ENCODE measurements around the gene MAN1B1.
"Not testable (repeated sequence)": the region's sequence is repeated elsewhere in the genome, so short reads cannot be mapped to it uniquely, and the experiment has no call there.

MAN1B1 gene

GRCh38 chr9:137052998-137053943, 33.5 kb upstream of the MAN1B1 start:
- DNase-seq: no peak

GRCh38 chr9:137053944-137054931, 32.5 kb upstream of the MAN1B1 start, which contains the start of gene ENTPD2:
TSS of gene ENTPD2 (minus strand) at chr9:137054061. CDS start at chr9:137053997, 64 bp downstream.
- peak; percentile 62 for DNase-seq

GRCh38 chr9:137054932-137055384, 31.8 kb upstream of the MAN1B1 start:
- DNase-seq: no peak

GRCh38 chr9:137055385-137056364, 31.1 kb upstream of the MAN1B1 start:
- DNase-seq: no peak

GRCh38 chr9:137056739-137057415, 29.9 kb upstream of the MAN1B1 start:
- no peak for DNase-seq

- DNase-seq: no peak
These were observed 29.2 kb upstream of the MAN1B1 start for GRCh38 chr9:137057545-137057944.

GRCh38 chr9:137058521-137059234, 28.1 kb upstream of the MAN1B1 start:
- no peak for DNase-seq

GRCh38 chr9:137062384-137062783, 24.4 kb upstream of the MAN1B1 start:
- DNase-seq: no peak

GRCh38 chr9:137062798-137063197, 24.0 kb upstream of the MAN1B1 start:
- DNase-seq: not testable (repeated sequence)

- DNase-seq: no peak
These were observed 23.3 kb upstream of the MAN1B1 start for GRCh38 chr9:137063311-137064026.

- DNase-seq: peak; percentile 79
These were observed 22.5 kb upstream of the MAN1B1 start for GRCh38 chr9:137064027-137064879.

GRCh38 chr9:137064880-137065164, 22.0 kb upstream of the MAN1B1 start:
- DNase-seq: no peak

- no peak for DNase-seq
These were observed 21.3 kb upstream of the MAN1B1 start for GRCh38 chr9:137065336-137065967.

GRCh38 chr9:137066096-137066861, 20.5 kb upstream of the MAN1B1 start:
- DNase-seq: no peak

GRCh38 chr9:137067860-137068538, 18.8 kb upstream of the MAN1B1 start:
- DNase-seq: peak; percentile 94

GRCh38 chr9:137068539-137069507, 18.0 kb upstream of the MAN1B1 start:
- no peak for DNase-seq

Measured in activated CD4-positive, alpha-beta T cell treated with anti-CD3 and anti-CD28 coated beads, Interleukin-2, Interleukin-6, amounts not matched to agents 100 ng/mL and 50 ng/mL, durations not matched to agents 16 hours and 8 hours (primary cell).